ENCODE results near the gene KLK1.

DNA sequence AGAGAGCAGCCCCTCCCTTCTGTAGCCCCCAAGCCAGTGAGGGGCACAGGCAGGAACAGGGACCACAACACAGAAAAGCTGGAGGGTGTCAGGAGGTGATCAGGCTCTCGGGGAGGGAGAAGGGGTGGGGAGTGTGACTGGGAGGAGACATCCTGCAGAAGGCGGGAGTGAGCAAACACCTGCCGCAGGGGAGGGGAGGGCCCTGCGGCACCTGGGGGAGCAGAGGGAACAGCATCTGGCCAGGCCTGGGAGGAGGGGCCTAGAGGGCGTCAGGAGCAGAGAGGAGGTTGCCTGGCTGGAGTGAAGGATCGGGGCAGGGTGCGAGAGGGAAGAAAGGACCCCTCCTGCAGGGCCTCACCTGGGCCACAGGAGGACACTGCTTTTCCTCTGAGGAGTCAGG is 35.3 kb upstream of the KLK1 start:
- TF ChIP-seq EP300 (IDR thresholded peaks at IDR 0.05; ENCODE audit: borderline replicate concordance), result no peak
- no peak for TF ChIP-seq TAF1 (IDR thresholded peaks at IDR 0.05; ENCODE audit: low read depth)
- TF ChIP-seq RAD21 (IDR thresholded peaks at IDR 0.05; ENCODE audit: low read depth), result no peak
- no peak for TF ChIP-seq TCF12 (IDR thresholded peaks at IDR 0.05; ENCODE audit: low read depth)
- TF ChIP-seq ZBTB7A (IDR thresholded peaks at IDR 0.05; ENCODE audit: low read depth), result no peak
- TF ChIP-seq YY1 (IDR thresholded peaks at IDR 0.05; ENCODE audit: low read depth), result no peak
- TF ChIP-seq CREB1 (IDR thresholded peaks at IDR 0.05; ENCODE audit: low read depth), result no peak
- no peak for TF ChIP-seq CEBPB (IDR thresholded peaks at IDR 0.05)
- no peak for TF ChIP-seq EGR1 (IDR thresholded peaks at IDR 0.05)
- TF ChIP-seq MAX (IDR thresholded peaks at IDR 0.05), result no peak
